ENCODE results near the gene CACNA1D.

- TF ChIP-seq CTCF (IDR thresholded peaks at IDR 0.05) (no peak), ZFX (IDR thresholded peaks at IDR 0.05; ENCODE audit: borderline replicate concordance) (no peak)
These were observed 231.1 kb downstream of the CACNA1D start for GRCh38 chr3:53725387-53725995.
